Astrocyte of the cerebellum (primary cell): ENCODE measurements around the gene DLGAP1.
"Not testable (repeated sequence)": the region's sequence is repeated elsewhere in the genome, so short reads cannot be mapped to it uniquely, and the experiment has no call there.

Experiments
- DNase-seq: peaks from one replicate; pipeline ENCODE4 v3.0.0-alpha.2; 2011; ENCODE audit warnings: low read depth
- H3K4me3 ChIP-seq: 2 replicates; pipeline ENCODE4 v1.5.1; 2011; ENCODE audit warnings: mild to moderate bottlenecking, low read depth, low read length, moderate library complexity
- in situ Hi-C: cut with HindIII; loops from 2 replicates; pipeline ENCODE4 v1.10.0; 2017; ENCODE audit warnings: low sequenced_read_pairs
- TF ChIP-seq, protein P1 (sequence below): IDR thresholded peaks from 2 replicates; pipeline ENCODE4 v1.5.1; 2012; ENCODE audit warnings: low read length, low read depth, moderate library complexity, mild to moderate bottlenecking; ENCODE audit errors: missing control alignments

DLGAP1 gene

DNA sequence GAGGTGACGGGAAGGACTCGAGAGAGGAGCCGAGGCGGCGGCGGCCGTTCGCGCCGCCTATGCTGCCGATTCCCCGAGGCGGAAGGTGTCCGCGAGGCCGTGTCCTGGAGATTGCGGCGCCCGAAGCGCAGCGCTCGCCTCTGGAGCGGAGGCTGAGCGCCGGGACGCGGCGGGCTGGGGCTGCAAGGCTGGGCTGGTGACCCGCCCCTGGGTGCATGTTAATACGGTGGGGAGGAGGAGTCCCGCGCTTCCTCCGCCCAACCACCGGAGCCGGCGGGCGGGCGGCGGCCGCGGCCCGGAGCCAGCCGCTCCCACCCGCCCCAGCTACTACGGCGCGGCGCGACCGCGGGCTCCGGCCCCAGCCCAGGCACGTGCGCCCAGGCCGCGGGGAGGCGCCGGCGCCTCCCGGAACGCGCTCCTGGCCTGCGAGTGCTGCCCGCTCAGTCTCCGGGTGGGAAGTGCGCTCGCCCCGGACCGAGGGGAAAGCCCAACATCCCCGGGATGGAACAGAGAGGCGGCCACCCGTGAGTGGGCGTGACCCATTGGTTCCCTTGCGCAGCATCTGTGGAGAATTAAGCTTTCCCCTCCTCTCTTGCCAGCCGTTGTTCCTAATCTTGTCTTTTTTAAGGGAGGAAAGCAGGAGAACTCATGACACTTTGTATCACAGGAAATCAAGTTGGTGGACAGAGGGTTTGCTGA lies at the start of gene DLGAP1:
Gene DLGAP1, minus strand, starts transcription at position 195 of the 699 bp plus-strand sequence.
- H3K4me3 ChIP-seq: peak within 1 kb of the TSS; percentile 62
- TF ChIP-seq, protein P1, sequence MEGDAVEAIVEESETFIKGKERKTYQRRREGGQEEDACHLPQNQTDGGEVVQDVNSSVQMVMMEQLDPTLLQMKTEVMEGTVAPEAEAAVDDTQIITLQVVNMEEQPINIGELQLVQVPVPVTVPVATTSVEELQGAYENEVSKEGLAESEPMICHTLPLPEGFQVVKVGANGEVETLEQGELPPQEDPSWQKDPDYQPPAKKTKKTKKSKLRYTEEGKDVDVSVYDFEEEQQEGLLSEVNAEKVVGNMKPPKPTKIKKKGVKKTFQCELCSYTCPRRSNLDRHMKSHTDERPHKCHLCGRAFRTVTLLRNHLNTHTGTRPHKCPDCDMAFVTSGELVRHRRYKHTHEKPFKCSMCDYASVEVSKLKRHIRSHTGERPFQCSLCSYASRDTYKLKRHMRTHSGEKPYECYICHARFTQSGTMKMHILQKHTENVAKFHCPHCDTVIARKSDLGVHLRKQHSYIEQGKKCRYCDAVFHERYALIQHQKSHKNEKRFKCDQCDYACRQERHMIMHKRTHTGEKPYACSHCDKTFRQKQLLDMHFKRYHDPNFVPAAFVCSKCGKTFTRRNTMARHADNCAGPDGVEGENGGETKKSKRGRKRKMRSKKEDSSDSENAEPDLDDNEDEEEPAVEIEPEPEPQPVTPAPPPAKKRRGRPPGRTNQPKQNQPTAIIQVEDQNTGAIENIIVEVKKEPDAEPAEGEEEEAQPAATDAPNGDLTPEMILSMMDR: no peak
- DNase-seq: peak; percentile 32
- in situ Hi-C loops: no loop called here

DNA sequence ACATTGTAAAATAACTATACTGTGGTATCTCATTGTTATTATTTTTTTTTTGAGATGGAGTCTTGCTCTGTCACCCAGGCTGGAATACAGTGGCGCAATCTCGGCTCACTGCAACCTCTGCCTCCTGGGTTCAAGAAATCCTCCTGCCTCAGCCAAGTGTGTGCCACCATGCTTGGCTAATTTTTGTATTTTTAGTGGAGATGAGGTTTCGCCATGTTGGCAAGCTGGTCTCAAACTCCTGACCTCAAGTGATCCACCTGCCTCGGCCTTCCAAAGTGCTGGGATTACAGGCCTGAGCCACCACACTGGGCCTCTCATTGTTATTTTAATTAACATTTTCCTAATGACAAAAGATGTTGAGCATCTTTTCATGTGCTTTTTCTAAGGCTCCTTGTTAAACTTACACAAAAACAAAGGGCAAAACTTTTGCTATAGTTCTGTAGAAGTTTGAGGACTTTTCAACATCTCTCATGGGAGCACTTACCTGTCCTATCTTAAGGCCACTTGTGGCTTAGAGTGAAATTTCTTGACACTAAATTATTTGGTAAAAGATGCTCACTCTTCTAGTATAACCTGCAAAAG lies 39.7 kb upstream of the DLGAP1 start:
- DNase-seq, H3K4me3 ChIP-seq, in situ Hi-C loops: not testable (repeated sequence)

DNA sequence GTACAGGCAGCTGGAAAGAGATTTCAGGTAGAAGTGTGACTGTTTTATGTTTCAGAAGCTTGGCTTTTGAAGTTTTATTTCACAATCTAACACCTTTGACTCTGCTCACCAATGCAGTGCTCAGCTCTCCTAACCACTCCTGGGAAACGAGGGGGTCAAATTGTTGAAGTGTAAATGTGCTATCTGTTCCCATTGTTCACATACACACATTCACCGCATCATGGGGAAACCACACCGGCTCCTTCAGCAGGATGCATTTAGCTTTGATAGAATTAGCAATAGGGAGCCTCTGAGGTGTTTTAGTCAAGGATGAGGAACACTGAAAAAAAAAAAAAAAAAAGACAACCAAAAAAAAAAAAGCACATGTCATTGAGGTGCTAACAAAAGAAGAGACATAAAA lies 13.4 kb upstream of the DLGAP1 start:
- TF ChIP-seq, protein P1: no peak
- DNase-seq: no peak
- in situ Hi-C loops: no loop called here
- no peak overlapping the region for H3K4me3 ChIP-seq

DNA sequence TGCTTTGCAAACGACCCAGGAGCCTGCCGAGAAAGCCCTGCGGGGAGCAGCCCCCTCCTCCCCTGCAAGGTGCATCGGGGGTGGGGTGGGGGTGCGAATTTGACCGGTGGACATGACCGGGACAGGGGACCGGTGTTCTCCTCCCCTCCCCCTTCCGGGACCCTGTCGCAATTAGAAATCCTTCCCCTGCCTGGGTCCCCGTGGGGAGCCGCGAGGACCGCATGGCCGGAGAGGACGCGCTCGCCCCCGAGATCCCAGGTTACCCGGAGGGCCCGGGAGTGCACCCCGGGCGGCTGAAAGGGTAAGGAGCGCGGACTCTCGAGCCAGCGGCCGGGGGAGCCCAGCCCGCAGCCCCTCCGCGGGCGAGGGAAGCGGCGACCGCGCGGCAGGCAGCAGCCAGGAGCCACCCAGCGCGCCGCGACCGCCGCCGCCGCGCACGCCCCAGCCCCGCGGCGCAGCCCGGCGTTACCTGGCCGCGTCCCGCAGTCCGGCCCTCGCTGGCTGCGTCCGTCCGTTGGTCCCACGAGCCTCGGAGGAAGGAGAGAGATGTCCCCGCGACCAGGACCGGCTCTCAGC lies 482 bp downstream of the DLGAP1 start:
- TF ChIP-seq, protein P1: no peak
- H3K4me3 ChIP-seq: peak overlapping the region; percentile 62
- in situ Hi-C loops: no loop called here
- DNase-seq: no peak

DNA sequence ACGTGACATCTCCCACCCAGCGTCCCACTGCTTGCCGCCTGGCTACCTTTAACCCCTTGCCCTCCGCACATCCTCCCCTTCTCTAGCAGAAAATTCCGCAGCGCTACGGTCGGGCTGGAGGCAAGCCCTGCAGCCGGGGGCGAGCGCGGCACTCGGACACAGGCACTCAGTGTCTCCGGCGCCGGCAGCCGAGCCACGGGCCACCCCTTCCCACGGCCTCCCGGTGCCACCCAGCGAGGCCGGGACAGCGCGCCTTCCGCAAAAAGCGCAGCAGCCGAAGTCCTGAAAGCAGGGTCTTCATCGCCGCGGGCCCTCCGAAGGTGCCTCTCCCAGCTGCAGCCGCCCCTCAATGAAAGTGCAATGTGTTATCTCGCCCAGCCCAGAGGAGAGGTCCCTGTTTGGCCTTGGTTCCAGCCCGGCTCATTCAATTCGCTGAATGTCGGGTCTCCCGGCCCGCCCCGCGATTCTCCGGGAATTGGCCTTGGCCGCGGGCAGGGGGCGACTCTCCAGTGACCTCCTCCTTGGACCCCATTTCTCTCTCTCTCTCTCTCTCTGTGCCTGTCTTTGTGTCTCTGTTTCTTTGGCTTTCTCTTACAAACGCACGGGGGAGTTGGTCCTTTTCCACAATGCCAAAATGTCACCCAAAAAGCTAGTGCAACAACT lies 1.1 kb downstream of the DLGAP1 start:
- TF ChIP-seq, protein P1: peak; percentile 17
- in situ Hi-C loops: no loop called here

DNA sequence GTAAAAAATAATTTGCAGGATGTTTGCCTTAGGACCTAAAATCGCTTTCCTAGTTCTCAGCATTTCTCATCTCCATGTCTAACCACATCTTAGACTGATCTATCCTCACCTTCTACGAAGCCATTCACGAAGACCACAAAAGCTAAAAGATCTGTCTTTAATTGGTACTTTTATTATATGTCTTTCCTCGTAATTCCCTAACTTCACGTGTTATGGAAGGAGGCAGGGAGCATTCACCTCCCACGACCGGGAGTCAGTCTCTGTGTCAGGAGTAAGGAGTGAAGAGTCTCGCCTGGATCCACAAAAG lies 1.6 kb downstream of the DLGAP1 start:
- peak overlapping the region; percentile 62 for H3K4me3 ChIP-seq
- in situ Hi-C loops: no loop called here
- TF ChIP-seq, protein P1: no peak

More for the DNA sequence above, 1.1 kb downstream of the DLGAP1 start:
- H3K4me3 ChIP-seq: peak overlapping the region; percentile 62
- DNase-seq: no peak

More for the DNA sequence above, 1.6 kb downstream of the DLGAP1 start:
- no peak for DNase-seq
